GM12878 (cell line): ENCODE results near the gene PLA2G1B. TPM values are rescaled to one million over a fixed set of nuclear protein-coding genes. Genes with fewer than 3 reads are reported as not detected.

Source experiments
- ATAC-seq: fragments of 200-7000 bp; cut with Tn5 transposase; 3 replicates; pipeline ENCODE4 v1.9.1; 2020; ENCODE audit warnings: mild to moderate bottlenecking, moderate library complexity
- BruUV-seq: library from RNA; stranded (reverse); fragments of 400-500 nt; replicated peaks from 2 replicates; lab custom pipeline; 2021; lab: Mats Ljungman, UMichigan
- CTCF ChIA-PET: fragments of 300-600 bp; sonication (Branson Sonifier 250); formaldehyde crosslinking; extraction: SDS; loops from one replicate; lab custom pipeline; 2021; ENCODE audit warnings: inconsistent platforms; lab: Yijun Ruan, JAX
- POLR2A ChIA-PET: fragments of 350-600 bp; formaldehyde crosslinking; extraction: SDS; loops from one replicate; lab custom pipeline; 2021; ENCODE audit warnings: inconsistent platforms; lab: Charles Lee
- RAD21 ChIA-PET: fragments of 300-600 bp; sonication (Branson Sonifier 250); formaldehyde crosslinking; loops from one replicate; lab custom pipeline; 2023; ENCODE audit warnings: antibody characterized with exemption; ENCODE audit not compliant: unreplicated experiment; lab: Charles Lee
- SMC1A ChIA-PET: fragments of 300-600 bp; sonication (Branson Sonifier 250); formaldehyde crosslinking; loops from one replicate; lab custom pipeline; 2023; ENCODE audit not compliant: unreplicated experiment, uncharacterized antibody; lab: Charles Lee
- DNase-seq: peaks from one replicate; pipeline ENCODE4 v3.0.0-alpha.2; 2011; ENCODE audit warnings: low read depth, low spot score
- FAIRE-seq: peaks from 3 replicates; lab custom pipeline; 2011; peaks lifted over from hg19 to GRCh38; lab: Jason Lieb, UNC
- H2AFZ ChIP-seq: 2 replicates; pipeline ENCODE4 v1.6.0; 2011; ENCODE audit warnings: low read depth, low read length, control low read depth; ENCODE audit not compliant: control insufficient read depth
- H3K27ac ChIP-seq: 2 replicates; pipeline ENCODE4 v1.5.1; 2011; ENCODE audit warnings: control low read depth; ENCODE audit not compliant: control insufficient read depth, insufficient read depth
- H3K27me3 ChIP-seq, 2 experiments: replicated peaks in 1 of 2; 2 replicates each; pipeline versions ENCODE4 v1.6.0 to v1.6.1; 2011; ENCODE audit warnings: low read length in 1 of 2; ENCODE audit not compliant: control insufficient read depth in 2 of 2, insufficient read depth in 2 of 2
- H3K36me3 ChIP-seq, 2 experiments: 2 replicates each; pipeline ENCODE4 v1.5.1; 2011; ENCODE audit warnings: low read length in 1 of 2; ENCODE audit not compliant: control insufficient read depth in 2 of 2, insufficient read depth in 2 of 2
- H3K4me1 ChIP-seq: 2 replicates; pipeline ENCODE4 v1.6.1; 2011; ENCODE audit warnings: mild to moderate bottlenecking, low read length, moderate library complexity, mixed read lengths; ENCODE audit not compliant: control insufficient read depth, insufficient read depth
- H3K4me2 ChIP-seq: 2 replicates; pipeline ENCODE4 v1.6.0; 2011; ENCODE audit warnings: control low read depth; ENCODE audit not compliant: control insufficient read depth, insufficient read depth
- H3K4me3 ChIP-seq: fragments of 200-600 bp; sonication (generic); 2 replicates; pipeline ENCODE4 v1.5.1; 2016
- H3K79me2 ChIP-seq: 2 replicates; pipeline ENCODE4 v1.6.0; 2011; ENCODE audit warnings: low read length; ENCODE audit not compliant: control insufficient read depth, insufficient read depth
- H3K9ac ChIP-seq: 2 replicates; pipeline ENCODE4 v1.8.0; 2011; ENCODE audit warnings: low read length, control low read depth, mixed read lengths; ENCODE audit not compliant: control insufficient read depth, insufficient read depth
- H3K9me3 ChIP-seq: replicated peaks from 3 replicates; pipeline ENCODE4 v1.5.1; 2011; ENCODE audit warnings: mild to moderate bottlenecking, low read length; ENCODE audit not compliant: control insufficient read depth, insufficient read depth
- H4K20me1 ChIP-seq: 2 replicates; pipeline ENCODE4 v1.6.0; 2011; ENCODE audit not compliant: control insufficient read depth, insufficient read depth
- BCL11A ChIP-seq: IDR thresholded peaks from 2 replicates; pipeline ENCODE4 v1.6.1; 2011; ENCODE audit warnings: low read depth, low read length
- CEBPB ChIP-seq, 2 experiments: fragments of 150-350 bp in 1 of 2; IDR thresholded peaks; 2 replicates each; pipeline ENCODE4 v1.6.1; 2012 to 2014; ENCODE audit warnings: low read depth in 2 of 2, low read length in 2 of 2, borderline replicate concordance in 1 of 2, inconsistent platforms in 1 of 2
- GATAD2B ChIP-seq: fragments of 450-650 bp; conservative IDR thresholded peaks from 2 replicates; pipeline ENCODE4 v1.6.1; 2017; ENCODE audit warnings: low read depth, mild to moderate bottlenecking, moderate library complexity
- HCFC1 ChIP-seq: fragments of 150-350 bp; IDR thresholded peaks from 2 replicates; pipeline ENCODE4 v1.6.1; 2014; ENCODE audit warnings: low read length
- IRF3 ChIP-seq: fragments of 450-650 bp; IDR thresholded peaks from 2 replicates; pipeline ENCODE4 v1.6.1; 2014; ENCODE audit warnings: mild to moderate bottlenecking
- IRF4 ChIP-seq: IDR thresholded peaks from 2 replicates; pipeline ENCODE4 v1.6.1; 2011; ENCODE audit warnings: low read depth, low read length
- MYB ChIP-seq: fragments of 150-350 bp; IDR thresholded peaks from 2 replicates; pipeline ENCODE4 v1.6.1; 2014; ENCODE audit warnings: mild to moderate bottlenecking, low read depth, low read length, borderline replicate concordance
- NR2C2 ChIP-seq: IDR thresholded peaks from 2 replicates; pipeline ENCODE4 v1.6.1; 2011; ENCODE audit warnings: borderline replicate concordance, low read depth; ENCODE audit not compliant: control insufficient read depth, insufficient read length
- PAX5 ChIP-seq: IDR thresholded peaks from 2 replicates; pipeline ENCODE4 v1.6.1; 2011; ENCODE audit warnings: low read depth, low read length, borderline replicate concordance
- SMARCA5 ChIP-seq: fragments of 450-650 bp; IDR thresholded peaks from 2 replicates; pipeline ENCODE4 v1.6.1; 2017; ENCODE audit warnings: mild to moderate bottlenecking
- TARDBP ChIP-seq: IDR thresholded peaks from 2 replicates; pipeline ENCODE4 v1.6.1; 2016; ENCODE audit warnings: borderline replicate concordance
- ZNF592 ChIP-seq: fragments of 450-650 bp; IDR thresholded peaks from 2 replicates; pipeline ENCODE4 v1.6.1; 2017; ENCODE audit warnings: mild to moderate bottlenecking, moderate library complexity
- WGBS: methylation state at CpG from one replicate; pipeline ENCODE4 v1.1.6; 2016; ENCODE audit warnings: low lambda C conversion rate; ENCODE audit not compliant: insufficient replicate concordance, insufficient coverage; ENCODE audit errors: missing lambda C conversion rate; 5-methylcytosine and 5-hydroxymethylcytosine counted together
- in situ Hi-C: fragments of 300-500 bp; cut with MboI; formaldehyde crosslinking; loops from 9 replicates; pipeline ENCODE4 v1.14.3; 2018; ENCODE audit warnings: mixed read lengths
- intact Hi-C: fragments of 100-400 bp; cut with micrococcal nuclease; formaldehyde crosslinking; loops from one replicate; pipeline ENCODE4 v1.14.2; 2022; ENCODE audit not compliant: unreplicated experiment
- polyA plus RNA-seq, 11 experiments: library from polyadenylated mRNA; depleted of rRNA in 4 of 11; unstranded in 6 of 11; stranded (reverse) in 5 of 11; fragments of >200 nt; fragmentation: Nextera tagmentation in 4 of 11; fragmentation: Illumina TruSeq in 1 of 11; extraction: Ambion mirVana in 4 of 11; extraction: Trizol in 1 of 11; gene quantifications; 1 replicate in 1 of 11; 2 replicates in 10 of 11; pipeline versions ENCODE4 v1.2.1 to v1.2.3, GENCODE V29; 2011 to 2016; ENCODE audit warnings: inconsistent platforms in 2 of 11, missing spikeins in 2 of 11, low read depth in 1 of 11
- total RNA-seq, 4 experiments: library from RNA; depleted of rRNA in 3 of 4; stranded (reverse); fragments of >200 nt in 3 of 4; fragmentation: Illumina TruSeq in 1 of 4; extraction: Trizol in 1 of 4; gene quantifications; 2 replicates each; pipeline versions ENCODE4 v1.2.1 to v1.2.3, GENCODE V29; 2013 to 2021
- TF ChIP-seq, protein P1 (sequence below): fragments of 450-650 bp; formaldehyde crosslinking; IDR thresholded peaks from 2 replicates; pipeline ENCODE4 v1.4.0; 2022; ENCODE audit warnings: mild to moderate bottlenecking, moderate library complexity
- TF ChIP-seq, protein P2 (sequence below): IDR thresholded peaks from 2 replicates; pipeline ENCODE4 v1.6.1; 2012; ENCODE audit warnings: low read length, inconsistent platforms

Gene PLA2G1B
- total and polyA plus RNA-seq, 10 of the 15 experiments (the other 5 are each of a cell fraction or from before 2014, with no cell fraction given) = not detected

DNA sequence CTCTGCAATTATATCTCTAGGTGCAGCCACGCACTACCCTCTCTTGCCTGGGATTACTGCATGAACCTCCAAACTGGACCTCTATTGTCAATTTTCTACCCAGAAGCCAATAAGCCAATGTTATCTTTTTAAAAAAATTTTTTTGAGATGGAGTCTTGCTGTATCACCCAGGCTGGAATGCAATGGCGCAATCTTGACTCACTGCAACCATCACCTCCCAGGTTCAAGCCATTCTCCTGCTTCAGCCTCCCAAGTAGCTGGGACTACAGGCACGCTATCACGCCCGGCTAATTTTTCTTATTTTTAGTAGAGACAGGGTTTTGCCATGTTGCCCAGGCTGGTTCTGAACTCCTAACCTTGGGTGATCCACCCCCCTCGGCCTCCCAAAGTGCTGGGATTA is 50.8 kb downstream of the PLA2G1B start:
- in situ Hi-C loops = loop anchor here (10.0 kb wide), 1 partner anchor 52 kb away; no protein-coding TSS in a partner anchor
- POLR2A ChIA-PET = no interaction called here
- TF ChIP-seq PAX5 (no peak), GATAD2B (no peak), NR2C2 (no peak), ZNF592 (no peak), HCFC1 (no peak), TARDBP (no peak), MYB (no peak), BCL11A (no peak), CEBPB (IDR thresholded peaks at IDR 0.05; ENCODE audit: borderline replicate concordance in 1 of 2, low read depth in 2 of 2, low read length in 2 of 2) (no peak), IRF4 (no peak), SMARCA5 (no peak), IRF3 (no peak)
- TF ChIP-seq, protein P1, sequence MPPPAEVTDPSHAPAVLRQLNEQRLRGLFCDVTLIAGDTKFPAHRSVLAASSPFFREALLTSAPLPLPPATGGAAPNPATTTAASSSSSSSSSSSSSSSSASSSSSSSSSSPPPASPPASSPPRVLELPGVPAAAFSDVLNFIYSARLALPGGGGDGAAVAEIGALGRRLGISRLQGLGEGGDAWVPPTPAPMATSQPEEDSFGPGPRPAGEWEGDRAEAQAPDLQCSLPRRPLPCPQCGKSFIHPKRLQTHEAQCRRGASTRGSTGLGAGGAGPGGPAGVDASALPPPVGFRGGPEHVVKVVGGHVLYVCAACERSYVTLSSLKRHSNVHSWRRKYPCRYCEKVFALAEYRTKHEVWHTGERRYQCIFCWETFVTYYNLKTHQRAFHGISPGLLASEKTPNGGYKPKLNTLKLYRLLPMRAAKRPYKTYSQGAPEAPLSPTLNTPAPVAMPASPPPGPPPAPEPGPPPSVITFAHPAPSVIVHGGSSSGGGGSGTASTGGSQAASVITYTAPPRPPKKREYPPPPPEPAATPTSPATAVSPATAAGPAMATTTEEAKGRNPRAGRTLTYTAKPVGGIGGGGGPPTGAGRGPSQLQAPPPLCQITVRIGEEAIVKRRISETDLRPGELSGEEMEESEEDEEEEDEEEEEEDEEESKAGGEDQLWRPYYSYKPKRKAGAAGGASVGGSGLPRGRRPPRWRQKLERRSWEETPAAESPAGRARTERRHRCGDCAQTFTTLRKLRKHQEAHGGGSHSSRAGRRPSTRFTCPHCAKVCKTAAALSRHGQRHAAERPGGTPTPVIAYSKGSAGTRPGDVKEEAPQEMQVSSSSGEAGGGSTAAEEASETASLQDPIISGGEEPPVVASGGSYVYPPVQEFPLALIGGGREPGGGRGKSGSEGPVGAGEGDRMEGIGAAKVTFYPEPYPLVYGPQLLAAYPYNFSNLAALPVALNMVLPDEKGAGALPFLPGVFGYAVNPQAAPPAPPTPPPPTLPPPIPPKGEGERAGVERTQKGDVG (CRISPR knock-in tag) = no peak
- TF ChIP-seq, protein P2, sequence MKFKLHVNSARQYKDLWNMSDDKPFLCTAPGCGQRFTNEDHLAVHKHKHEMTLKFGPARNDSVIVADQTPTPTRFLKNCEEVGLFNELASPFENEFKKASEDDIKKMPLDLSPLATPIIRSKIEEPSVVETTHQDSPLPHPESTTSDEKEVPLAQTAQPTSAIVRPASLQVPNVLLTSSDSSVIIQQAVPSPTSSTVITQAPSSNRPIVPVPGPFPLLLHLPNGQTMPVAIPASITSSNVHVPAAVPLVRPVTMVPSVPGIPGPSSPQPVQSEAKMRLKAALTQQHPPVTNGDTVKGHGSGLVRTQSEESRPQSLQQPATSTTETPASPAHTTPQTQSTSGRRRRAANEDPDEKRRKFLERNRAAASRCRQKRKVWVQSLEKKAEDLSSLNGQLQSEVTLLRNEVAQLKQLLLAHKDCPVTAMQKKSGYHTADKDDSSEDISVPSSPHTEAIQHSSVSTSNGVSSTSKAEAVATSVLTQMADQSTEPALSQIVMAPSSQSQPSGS = no peak
- TF ChIP-seq, all 136 proteins: peak for 0
- Histone ChIP-seq H3K27ac (no peak overlapping the region), H3K9ac (no peak overlapping the region), H3K4me2 (no peak overlapping the region), H3K4me1 (no peaks in the 10 kb centered on the region), H3K4me3 (no peak overlapping the region), H3K36me3 (no peaks in the 10 kb centered on the region), H4K20me1 (no peaks in the 10 kb centered on the region), H3K27me3 (no peaks in the 10 kb centered on the region), H3K9me3 (no peaks in the 10 kb centered on the region), H3K79me2 (no peaks in the 10 kb centered on the region), H2AFZ (no peak overlapping the region)
- WGBS = 59% methylated on average over 6 of the region's 6 CpGs
- no peak for ATAC-seq
- DNase-seq = no peak
- BruUV-seq = no TSS peak
- intact Hi-C loops = no loop called here
- SMC1A ChIA-PET = no interaction called here
- no peak for FAIRE-seq
- CTCF ChIA-PET = no interaction called here
- RAD21 ChIA-PET = no interaction called here
